ENCODE results near the gene TEX2.

TEX2 gene

DNA sequence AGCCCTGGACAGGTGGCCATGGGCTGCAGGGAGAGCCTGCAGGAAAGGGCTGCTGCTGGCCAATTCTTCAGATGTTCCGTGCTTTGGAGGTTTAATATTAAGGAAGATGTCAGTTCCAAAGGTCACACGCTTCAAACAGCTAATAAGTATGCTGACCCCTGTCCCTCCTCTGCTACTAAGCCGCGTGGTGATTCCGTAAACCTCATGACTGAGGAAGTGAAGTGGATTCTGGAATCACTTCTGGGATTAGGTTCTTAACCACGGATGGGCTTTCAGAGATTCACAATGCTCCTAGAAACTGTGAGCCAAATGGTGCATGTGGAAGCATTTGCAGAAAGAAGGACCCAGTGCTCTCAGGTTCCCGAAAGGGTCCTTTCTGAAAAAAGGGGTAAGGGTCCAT, 104.7 kb downstream of the TEX2 start:
- no peak for DNase-seq (ENCODE audit: low read depth)

DNA sequence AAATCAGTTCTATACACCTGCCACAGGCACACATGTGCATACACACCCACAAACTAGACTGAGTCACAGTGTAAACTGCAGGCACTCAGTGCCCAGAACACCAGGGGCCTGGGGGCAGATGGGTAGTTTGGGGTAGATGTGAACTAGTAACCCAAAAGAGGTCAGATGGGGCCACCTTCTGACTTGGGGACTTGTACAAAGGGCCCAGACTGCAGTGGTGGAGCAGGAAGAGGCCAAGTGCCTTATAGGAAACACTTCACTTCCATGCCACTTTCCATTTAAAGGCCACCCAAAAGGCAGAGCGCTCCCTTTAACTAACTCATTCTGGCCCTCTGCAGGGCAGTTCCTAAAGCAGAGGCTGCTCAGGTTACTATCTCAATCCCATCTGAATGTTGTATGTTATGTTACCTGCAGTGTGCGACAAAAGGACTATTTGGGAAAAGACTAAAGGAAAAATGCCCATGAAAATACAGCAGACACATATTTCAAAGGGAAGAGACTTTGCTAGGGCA, 105.3 kb downstream of the TEX2 start:
- DNase-seq (ENCODE audit: low read depth): no peak

DNA sequence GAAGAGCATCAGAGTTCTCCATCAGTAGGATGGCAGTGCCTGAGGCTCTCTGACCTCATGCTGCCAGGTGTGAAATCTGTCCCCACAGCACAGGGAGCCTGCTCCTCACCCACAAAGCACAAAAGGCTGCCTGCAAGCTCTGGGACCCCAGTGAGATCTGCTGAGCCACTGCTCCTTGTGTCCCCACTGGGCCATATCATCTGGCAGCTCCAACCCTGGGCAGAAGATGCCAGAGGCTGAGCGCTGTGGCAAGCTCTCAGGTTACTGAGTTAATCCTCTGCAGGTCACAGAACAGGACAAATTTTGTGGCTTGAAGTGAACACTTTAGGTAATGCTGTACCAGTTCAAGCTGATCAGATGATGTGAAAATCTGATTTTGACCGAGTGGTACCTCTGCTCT, 106.4 kb downstream of the TEX2 start:
- no peak for DNase-seq (ENCODE audit: low read depth)

GRCh38 chr17:64155751-64156544, 107.1 kb downstream of the TEX2 start:
- no peak for DNase-seq (ENCODE audit: low read depth)

DNA sequence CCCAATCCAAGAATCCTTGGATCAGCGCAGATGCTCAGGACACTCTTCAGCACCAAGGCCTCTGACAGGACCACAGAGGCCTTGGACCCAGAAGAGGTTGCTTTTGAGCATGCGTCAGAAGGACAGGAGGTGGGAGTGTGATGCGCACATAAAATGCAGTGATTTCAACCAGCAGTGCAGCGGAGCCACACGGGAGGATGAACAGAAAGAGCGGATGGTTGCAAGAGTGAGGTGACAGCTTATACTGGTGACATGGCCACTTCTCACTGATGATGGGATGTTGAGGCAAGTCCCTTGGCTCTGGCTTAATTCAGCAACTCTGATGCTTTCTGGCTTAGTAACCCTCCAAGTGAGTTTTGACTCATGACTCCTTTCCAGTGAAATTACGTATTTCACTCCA, 107.9 kb downstream of the TEX2 start:
- no peak for DNase-seq (ENCODE audit: low read depth)

- DNase-seq (ENCODE audit: low read depth): peak; percentile 21
Measured at GRCh38 chr17:64154717-64155116, 108.3 kb downstream of the TEX2 start.

DNA sequence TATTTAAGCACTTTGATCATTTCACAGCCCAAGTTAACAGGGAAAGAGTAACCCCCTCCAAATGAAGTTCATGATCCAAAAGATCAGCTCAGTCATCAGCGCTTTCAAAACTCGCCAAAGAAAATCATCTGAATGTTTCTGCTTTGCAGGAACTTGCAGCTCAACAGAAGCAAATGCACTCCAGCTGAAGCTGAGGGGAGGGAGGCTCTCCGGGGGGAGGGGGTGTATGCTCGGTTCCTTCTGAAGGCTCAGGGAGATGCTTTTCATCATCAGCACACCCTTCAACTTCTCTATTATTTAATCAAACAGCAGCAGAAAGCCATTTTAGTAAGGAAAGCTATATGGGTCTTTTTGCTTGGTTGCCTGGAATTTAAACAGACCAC, 108.8 kb downstream of the TEX2 start:
- no peak for DNase-seq (ENCODE audit: low read depth)

DNA sequence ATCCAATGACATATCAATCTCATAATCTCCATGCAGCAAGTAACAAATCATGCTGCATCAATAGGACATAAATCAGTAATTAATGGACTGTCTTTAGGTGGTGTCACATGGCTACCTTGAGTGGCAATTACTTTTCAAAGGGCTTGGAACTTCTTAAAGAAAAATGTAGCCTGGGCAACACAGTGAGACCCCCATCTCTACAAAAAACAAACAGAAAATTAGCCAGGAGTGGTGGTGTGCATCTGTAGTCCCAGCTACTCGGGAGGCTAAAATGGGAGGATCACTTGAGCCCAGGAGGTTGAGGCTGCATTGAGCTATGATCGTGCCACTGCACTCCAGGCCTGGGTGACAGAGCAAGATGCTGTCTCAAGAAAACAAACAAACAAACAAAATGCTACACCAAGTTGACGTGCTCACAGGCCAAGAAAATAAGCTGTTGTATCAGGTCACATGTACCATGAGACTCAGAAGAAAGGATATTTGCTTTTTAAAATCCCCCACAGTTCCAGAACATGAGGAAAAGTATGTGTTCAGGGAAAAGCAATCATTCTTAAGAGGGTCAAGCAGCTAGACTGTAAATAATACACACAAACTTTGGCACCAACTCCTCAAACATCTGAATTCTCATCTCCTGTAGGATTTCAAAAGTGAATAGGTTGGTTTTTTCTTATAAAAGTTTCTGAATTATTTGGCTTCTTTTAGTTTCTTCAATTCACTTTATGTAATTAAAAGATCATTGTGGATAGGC, 109.3 kb downstream of the TEX2 start:
- no peak for DNase-seq (ENCODE audit: low read depth)

- DNase-seq (ENCODE audit: low read depth): no peak
Measured at GRCh38 chr17:64152428-64153125, 110.5 kb downstream of the TEX2 start.

GRCh38 chr17:64151016-64151368, 112.1 kb downstream of the TEX2 start:
- DNase-seq (ENCODE audit: low read depth): no peak

DNA sequence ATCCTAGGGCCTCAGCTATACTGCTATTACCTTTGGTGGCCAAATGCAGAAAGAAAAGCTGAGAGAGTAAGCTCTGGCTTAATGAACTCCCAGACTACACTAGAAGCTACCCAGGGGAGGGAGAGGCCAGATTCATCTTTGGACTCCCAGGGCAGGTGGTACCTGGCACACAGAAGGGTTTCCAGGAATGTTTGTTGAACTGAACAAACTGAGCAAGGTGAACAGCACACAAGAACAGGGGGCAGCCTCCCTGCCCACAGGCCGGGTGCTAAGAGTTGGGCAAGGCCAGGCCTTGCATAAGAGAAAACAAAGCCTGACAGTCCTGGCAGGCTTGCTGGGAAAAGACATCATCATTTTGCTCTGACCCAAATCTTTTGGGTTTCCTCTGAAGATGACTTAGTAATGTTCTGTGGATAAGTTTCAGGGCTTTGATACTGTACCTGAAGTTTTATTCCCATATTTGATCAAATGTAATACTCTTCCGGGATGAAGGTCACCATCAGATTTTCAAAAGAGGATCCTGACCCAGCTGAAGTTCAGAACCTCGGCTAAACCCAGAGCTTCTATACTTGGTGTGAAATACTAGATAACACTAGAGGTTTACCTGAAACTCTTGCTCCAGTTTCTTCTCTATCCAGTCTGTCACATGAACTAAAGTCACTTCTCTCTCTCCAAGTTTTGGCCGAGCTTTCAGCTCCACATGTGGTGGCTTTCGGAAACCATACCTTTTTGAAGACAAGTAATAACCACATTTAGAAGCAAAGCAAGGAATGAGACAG, 112.6 kb downstream of the TEX2 start:
- DNase-seq (ENCODE audit: low read depth): peak; percentile 68

DNA sequence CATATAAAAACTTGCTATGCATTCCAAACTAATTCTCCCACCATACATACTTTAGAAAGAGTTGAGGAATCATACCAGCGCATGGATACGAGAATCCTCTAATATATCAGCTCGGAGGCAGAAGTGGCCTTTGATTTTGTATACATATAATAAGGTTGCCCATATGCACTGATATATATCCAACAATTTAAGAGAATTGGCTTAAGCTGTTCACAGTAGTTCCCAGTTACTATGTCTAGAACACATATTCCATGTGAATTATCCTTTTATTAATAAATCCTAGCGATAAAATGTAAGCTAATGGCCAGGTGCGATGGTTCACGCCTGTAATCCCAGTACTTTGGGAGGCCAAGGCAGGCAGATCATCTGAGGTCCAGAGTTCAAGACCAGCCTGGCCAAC, 113.9 kb downstream of the TEX2 start:
- DNase-seq (ENCODE audit: low read depth): no peak

GRCh38 chr17:64148699-64149098, 114.4 kb downstream of the TEX2 start:
- DNase-seq (ENCODE audit: low read depth): no peak

- DNase-seq (ENCODE audit: low read depth): no peak
Measured at GRCh38 chr17:64148017-64148631, 114.9 kb downstream of the TEX2 start.

DNA sequence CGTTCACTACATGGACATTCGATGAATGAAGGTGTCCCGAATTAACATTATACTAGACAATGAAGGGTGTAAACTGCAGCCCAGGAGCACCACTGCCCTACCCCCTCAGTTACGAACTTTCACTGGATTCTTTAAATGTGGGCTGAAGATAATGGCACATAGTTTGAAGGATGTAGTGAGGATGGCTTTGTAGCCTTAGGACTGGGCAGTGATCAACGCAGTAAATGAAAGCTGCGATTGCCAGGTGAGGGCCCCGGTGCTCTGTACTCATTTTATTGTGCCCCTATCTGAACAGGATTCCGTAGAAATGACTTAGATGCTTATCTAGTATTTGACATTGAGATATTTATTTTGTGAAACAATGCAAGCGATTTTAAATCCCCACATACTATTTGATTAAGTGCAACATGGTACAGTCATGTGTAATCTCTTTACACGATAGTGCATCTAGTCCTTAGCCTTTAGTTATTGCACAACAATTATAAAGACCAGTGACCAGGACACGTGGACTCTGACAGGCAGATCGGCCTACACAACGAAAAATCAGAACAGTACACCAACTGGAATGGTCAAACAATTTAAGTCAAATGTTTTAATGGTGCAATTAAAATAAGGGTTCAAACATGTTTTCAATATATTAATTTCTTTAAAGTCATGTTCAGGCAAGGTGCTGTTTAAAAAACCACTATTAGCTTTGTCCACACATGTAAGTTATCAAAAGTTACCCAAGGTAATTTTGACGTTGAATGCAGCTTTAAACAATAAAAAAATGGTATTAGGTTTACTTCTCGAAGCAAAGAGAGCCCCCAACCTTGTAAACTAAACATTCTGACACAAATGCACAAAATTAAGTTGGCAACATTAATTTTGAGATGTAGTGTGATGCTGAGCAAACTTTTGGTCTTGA, 115.7 kb downstream of the TEX2 start:
- peak; percentile 73 for DNase-seq (ENCODE audit: low read depth)

DNA sequence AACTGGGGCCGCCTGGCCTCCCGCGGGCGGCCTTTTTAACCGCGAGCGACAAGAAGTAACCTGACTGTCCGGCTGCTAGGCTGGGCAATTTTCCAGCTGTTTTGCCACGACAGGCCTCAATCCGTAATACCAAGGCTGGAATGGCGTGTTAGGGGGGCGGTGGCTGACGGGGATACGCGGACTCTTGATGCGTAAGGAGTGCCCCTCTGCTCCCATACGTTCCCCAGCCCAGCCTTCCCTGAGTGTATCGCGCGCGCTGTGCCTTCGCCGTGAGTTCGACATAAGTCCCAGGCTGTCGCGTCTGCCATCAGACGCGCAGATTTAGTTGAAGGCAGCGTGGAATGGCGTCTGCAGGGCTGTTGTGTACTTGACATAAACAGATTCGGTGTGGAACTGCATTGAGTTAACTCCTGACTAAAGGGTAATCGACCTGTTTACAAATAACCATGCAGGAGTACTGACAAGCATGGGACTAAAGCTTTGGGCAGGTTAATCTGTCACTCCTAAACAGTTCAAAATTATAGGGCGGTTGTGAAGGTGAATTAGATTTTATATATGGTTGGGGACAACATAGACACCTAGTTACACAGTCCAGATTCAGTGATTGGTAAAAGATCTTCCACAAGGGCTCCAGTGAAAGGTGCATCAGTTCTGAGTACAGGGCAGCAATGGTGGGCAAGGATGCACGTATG, 116.5 kb downstream of the TEX2 start:
- DNase-seq (ENCODE audit: low read depth): peak; percentile 68

GRCh38 chr17:64145751-64146417, 117.2 kb downstream of the TEX2 start:
- DNase-seq (ENCODE audit: low read depth): peak; percentile 100

DNA sequence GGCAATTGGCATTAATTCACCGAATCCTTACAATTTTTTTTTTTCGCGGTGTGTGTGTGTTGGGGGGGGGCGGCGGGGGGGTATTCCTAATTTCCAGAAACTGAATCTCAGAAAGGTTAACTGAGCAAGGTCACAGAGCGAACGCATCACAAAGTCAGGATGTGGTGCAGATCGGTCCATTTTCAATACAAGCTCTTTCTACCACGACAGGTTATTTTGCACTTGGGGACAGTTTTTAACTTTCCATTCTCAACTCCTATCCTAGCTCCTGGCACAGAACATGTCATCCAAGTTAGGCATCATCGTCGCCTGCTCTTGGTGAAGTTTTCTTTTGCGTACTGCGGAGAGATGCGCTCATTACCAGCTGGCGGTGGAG, 117.7 kb downstream of the TEX2 start:
- DNase-seq (ENCODE audit: low read depth): no peak

DNA sequence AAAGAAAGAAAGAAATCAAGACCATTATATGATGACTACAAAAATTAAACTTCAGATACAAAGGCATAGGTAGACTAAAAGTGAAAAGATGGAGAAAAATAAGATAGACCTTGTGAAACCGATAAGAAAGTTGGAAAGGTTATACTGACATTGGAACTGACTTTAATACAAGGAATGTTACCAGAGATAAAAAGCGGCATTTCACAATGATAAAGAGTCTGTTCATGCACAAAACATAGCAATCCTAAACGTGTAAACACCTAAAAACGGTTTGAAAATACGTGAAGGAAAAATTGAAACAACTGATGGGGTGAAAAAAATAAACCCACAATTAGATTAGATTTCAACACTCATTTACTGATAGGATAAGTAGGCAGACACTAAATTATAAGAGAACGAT, 123.5 kb downstream of the TEX2 start:
- DNase-seq (ENCODE audit: low read depth): peak; percentile 68

All from amniotic epithelial cell (primary cell).